Measurements from ENCODE around the gene EDIL3. TPM values are rescaled to one million over a fixed set of nuclear protein-coding genes. Genes with fewer than 3 reads are reported as not detected.
A peak's percentile ranks its signal among the peaks of the same experiment; 100 is the strongest.

The EDIL3 gene
- total and polyA plus RNA-seq, 2 donors (not counting 1 experiment from before 2014, with no cell fraction given) = 12.1 to 149 TPM

GRCh38 chr5:84092738-84093137, 291.9 kb downstream of the EDIL3 start:
- Histone ChIP-seq H3K4me2 (ENCODE audit: extremely low read depth, insufficient read depth, low read length) (no peak overlapping the region), H3K27ac (ENCODE audit: insufficient read depth, low read length) (no peak overlapping the region), H3K36me3 (ENCODE audit: control insufficient read depth, insufficient read depth, low read length) (no peaks in the 10 kb centered on the region), H3K4me1 (ENCODE audit: control insufficient read depth, extremely low read depth, insufficient read depth, low read length) (no peaks in the 10 kb centered on the region), H4K20me1 (ENCODE audit: control insufficient read depth, extremely low read depth, insufficient read depth, low read length) (no peaks in the 10 kb centered on the region), H3K79me2 (ENCODE audit: control insufficient read depth, insufficient read depth, low read length) (no peaks in the 10 kb centered on the region), H3K4me3 (replicated peaks in 1 of 4; ENCODE audit: control extremely low read depth in 1 of 4, insufficient read depth in 1 of 4, low read depth in 3 of 4, low read length in 4 of 4) (no peak overlapping the region), H3K9ac (ENCODE audit: insufficient read depth, low read length) (no peak overlapping the region), H3K27me3 (ENCODE audit: control insufficient read depth, insufficient read depth, low read length) (no peaks in the 10 kb centered on the region), H3K9me3 (ENCODE audit: control insufficient read depth, insufficient read depth, low read depth, low read length) (no peaks in the 10 kb centered on the region), H2AFZ (ENCODE audit: low read length) (no peak overlapping the region)
- TF ChIP-seq CTCF (conservative IDR thresholded peaks at IDR 0.05 in 1 of 2, IDR thresholded peaks at IDR 0.05 in 1 of 2; ENCODE audit: low read depth in 1 of 2, low read length in 2 of 2) = no peak
- no peak for TF ChIP-seq EZH2 (IDR thresholded peaks at IDR 0.05; ENCODE audit: low read length, missing control alignments)
- no peak for DNase-seq (ENCODE audit: low read depth in 2 of 2)

GRCh38 chr5:84091127-84091799, 293.4 kb downstream of the EDIL3 start:
- TF ChIP-seq EZH2 (IDR thresholded peaks at IDR 0.05; ENCODE audit: low read length, missing control alignments) = no peak
- TF ChIP-seq CTCF (conservative IDR thresholded peaks at IDR 0.05 in 1 of 2, IDR thresholded peaks at IDR 0.05 in 1 of 2; ENCODE audit: low read depth in 1 of 2, low read length in 2 of 2) = no peak
- H3K27me3 ChIP-seq (ENCODE audit: control insufficient read depth, insufficient read depth, low read length) = no peaks in the 10 kb centered on the region
- H3K4me2 ChIP-seq (ENCODE audit: extremely low read depth, insufficient read depth, low read length) = no peak overlapping the region
- H3K27ac ChIP-seq (ENCODE audit: insufficient read depth, low read length) = no peak overlapping the region
- H2AFZ ChIP-seq (ENCODE audit: low read length) = no peak overlapping the region
- no peak for DNase-seq (ENCODE audit: low read depth in 2 of 2)
- H3K79me2 ChIP-seq (ENCODE audit: control insufficient read depth, insufficient read depth, low read length) = no peaks in the 10 kb centered on the region
- H4K20me1 ChIP-seq (ENCODE audit: control insufficient read depth, extremely low read depth, insufficient read depth, low read length) = no peaks in the 10 kb centered on the region
- no peaks in the 10 kb centered on the region for H3K4me1 ChIP-seq (ENCODE audit: control insufficient read depth, extremely low read depth, insufficient read depth, low read length)
- H3K9ac ChIP-seq (ENCODE audit: insufficient read depth, low read length) = no peak overlapping the region
- no peak overlapping the region for H3K4me3 ChIP-seq (replicated peaks in 1 of 4; ENCODE audit: control extremely low read depth in 1 of 4, insufficient read depth in 1 of 4, low read depth in 3 of 4, low read length in 4 of 4)
- no peaks in the 10 kb centered on the region for H3K36me3 ChIP-seq (ENCODE audit: control insufficient read depth, insufficient read depth, low read length)
- H3K9me3 ChIP-seq (ENCODE audit: control insufficient read depth, insufficient read depth, low read depth, low read length) = no peaks in the 10 kb centered on the region

GRCh38 chr5:84088996-84089395, 295.7 kb downstream of the EDIL3 start:
- TF ChIP-seq EZH2 (IDR thresholded peaks at IDR 0.05; ENCODE audit: low read length, missing control alignments) (no peak), CTCF (conservative IDR thresholded peaks at IDR 0.05 in 1 of 2, IDR thresholded peaks at IDR 0.05 in 1 of 2; ENCODE audit: low read depth in 1 of 2, low read length in 2 of 2) (peak; percentile 22 to 50)
- Histone ChIP-seq H3K36me3 (ENCODE audit: control insufficient read depth, insufficient read depth, low read length) (no peaks in the 10 kb centered on the region), H3K4me1 (ENCODE audit: control insufficient read depth, extremely low read depth, insufficient read depth, low read length) (no peaks in the 10 kb centered on the region), H3K4me2 (ENCODE audit: extremely low read depth, insufficient read depth, low read length) (no peak overlapping the region), H3K79me2 (ENCODE audit: control insufficient read depth, insufficient read depth, low read length) (no peaks in the 10 kb centered on the region), H3K9me3 (ENCODE audit: control insufficient read depth, insufficient read depth, low read depth, low read length) (no peaks in the 10 kb centered on the region), H3K9ac (ENCODE audit: insufficient read depth, low read length) (no peak overlapping the region), H3K27me3 (ENCODE audit: control insufficient read depth, insufficient read depth, low read length) (no peaks in the 10 kb centered on the region), H3K27ac (ENCODE audit: insufficient read depth, low read length) (no peak overlapping the region), H4K20me1 (ENCODE audit: control insufficient read depth, extremely low read depth, insufficient read depth, low read length) (no peaks in the 10 kb centered on the region), H2AFZ (ENCODE audit: low read length) (no peak overlapping the region), H3K4me3 (replicated peaks in 1 of 4; ENCODE audit: control extremely low read depth in 1 of 4, insufficient read depth in 1 of 4, low read depth in 3 of 4, low read length in 4 of 4) (no peak overlapping the region)
- peak; percentile 34 to 65 for DNase-seq (ENCODE audit: low read depth in 2 of 2)

Data from fibroblast of lung (primary cell).